Stomach (tissue), 9 donors: ENCODE measurements around the gene AMY2B. TPM values are rescaled to one million over a fixed set of nuclear protein-coding genes. Genes with fewer than 3 reads are reported as not detected.
"Not testable (repeated sequence)": the region's sequence is repeated elsewhere in the genome, so short reads cannot be mapped to it uniquely, and the experiment has no call there.

ENCODE experiments used
- DNase-seq, 2 donors: peaks; one replicate each; pipeline versions ENCODE4 v3.0.0 to v3.0.0-alpha.2; 2013 to 2019
- H3K27ac ChIP-seq, 5 donors: fragments of 200-600 bp in 4 of 5; sonication (generic) in 4 of 5; one replicate each; pipeline ENCODE4 v1.5.1; 2013 to 2019; ENCODE audit warnings: mild to moderate bottlenecking in 1 of 5, moderate library complexity in 1 of 5
- H3K27me3 ChIP-seq, 3 donors: fragments of 200-600 bp; sonication (generic); one replicate each; pipeline ENCODE4 v1.5.1; 2017 to 2019; ENCODE audit warnings: mixed run types in 1 of 3
- H3K36me3 ChIP-seq, 4 donors: fragments of 200-600 bp; sonication (generic); 1 replicate in 3 of 4; 2 replicates in 1 of 4; pipeline ENCODE4 v1.5.1; 2016 to 2019
- H3K4me1 ChIP-seq, 4 donors: fragments of 200-600 bp; sonication (generic); one replicate each; pipeline ENCODE4 v1.5.1; 2016 to 2019
- H3K4me3 ChIP-seq, 4 donors: fragments of 200-600 bp; sonication (generic) in 3 of 4; one replicate each; pipeline ENCODE4 v1.5.1; 2016 to 2019; ENCODE audit warnings: mild to moderate bottlenecking in 1 of 4
- H3K9me3 ChIP-seq, 4 donors: fragments of 200-600 bp; sonication (generic); one replicate each; pipeline ENCODE4 v1.5.1; 2016 to 2019
- EP300 ChIP-seq: sonication (generic); formaldehyde crosslinking; IDR thresholded peaks from one replicate; pipeline ENCODE4 v1.6.1; 2017; ENCODE audit warnings: antibody characterized with exemption
- POLR2A ChIP-seq, 4 donors: fragments of 450-650 bp; IDR thresholded peaks; one replicate each; pipeline ENCODE4 v1.6.1; 2016; ENCODE audit warnings: antibody characterized with exemption in 4 of 4, control low read depth in 2 of 4, mild to moderate bottlenecking in 1 of 4, moderate library complexity in 1 of 4
- POLR2AphosphoS5 ChIP-seq, 3 donors: sonication (generic); formaldehyde crosslinking; IDR thresholded peaks; one replicate each; pipeline ENCODE4 v1.6.1; 2016; ENCODE audit warnings: antibody characterized with exemption in 3 of 3
- WGBS, 5 donors: extraction: QIAGEN DNeasy Blood & Tissue Kit in 3 of 5; methylation state at CpG; one replicate each; pipeline versions ENCODE4 v1.1.5 to v1.1.7; 2013 to 2018; 5-methylcytosine and 5-hydroxymethylcytosine counted together
- intact Hi-C: fragments of 100-400 bp; cut with DNase I; formaldehyde crosslinking; loops from one replicate; pipeline ENCODE4 v1.15.1; 2023; ENCODE audit warnings: low total_unique reads
- polyA plus RNA-seq, 3 donors: library from polyadenylated mRNA; stranded (reverse); fragments of 200-250 nt; gene quantifications; one replicate each; pipeline ENCODE4 v1.2.3, GENCODE V29; 2013
- total RNA-seq, 5 donors: library from RNA; depleted of rRNA; stranded (reverse); fragments of >200 nt; gene quantifications; one replicate each; pipeline versions ENCODE4 v1.1.0 to v1.2.3, GENCODE V29; 2014 to 2016
- TF ChIP-seq, protein P1 (sequence below), 7 experiments: fragments of 450-650 bp in 4 of 7; fragments of 200-600 bp in 3 of 7; sonication (generic) in 3 of 7; IDR thresholded peaks; one replicate each; pipeline ENCODE4 v1.5.1; 2016 to 2019; ENCODE audit warnings: antibody characterized with exemption in 7 of 7, control low read depth in 2 of 7, mild to moderate bottlenecking in 1 of 7
- donor health status: healthy with polysubstance abuse.
- donor health status: Bipolar disorder and iron deficiency.
- donor health status: healthy.

The AMY2B gene
- total and polyA plus RNA-seq, 8 donors = 2.0 to 91.0 (median 14.6) TPM

DNA sequence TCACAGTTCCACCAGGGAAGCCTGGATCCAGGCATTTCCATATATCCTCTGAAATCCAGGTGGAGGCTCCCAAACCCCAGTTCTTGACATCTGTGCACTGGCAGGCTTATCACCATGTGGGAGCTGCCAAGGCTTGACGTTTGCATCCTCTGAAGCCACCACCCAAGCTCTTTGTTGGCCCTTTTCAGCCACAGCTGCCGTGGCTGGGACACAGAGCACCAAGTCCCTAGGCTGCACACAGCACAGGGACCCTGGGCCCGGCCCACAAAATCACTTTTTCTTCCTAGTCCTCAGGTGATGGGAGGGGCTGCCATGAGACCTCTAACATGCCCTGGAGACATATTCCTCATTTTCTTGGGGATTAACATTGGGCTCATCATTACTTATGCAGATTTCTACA is 23.5 kb upstream of the AMY2B start:
- DNase-seq = no peak
- Histone ChIP-seq H3K4me1 (no peaks in the 10 kb centered on the region), H3K27ac (no peak overlapping the region), H3K36me3 (peaks cover 38 to 98% (median 96%) of the 10 kb centered on the region in 4 donors), H3K4me3 (no peak overlapping the region), H3K9me3 (no peaks in the 10 kb centered on the region), H3K27me3 (no peaks in the 10 kb centered on the region)
- intact Hi-C loops = no loop called here
- whole genome bisulfite sequencing, 5 donors = 91 to 100% (median 91%) methylated on average over 3 of the region's 3 CpGs
- TF ChIP-seq POLR2AphosphoS5 (IDR thresholded peaks at IDR 0.05) = no peak
- TF ChIP-seq, protein P1, sequence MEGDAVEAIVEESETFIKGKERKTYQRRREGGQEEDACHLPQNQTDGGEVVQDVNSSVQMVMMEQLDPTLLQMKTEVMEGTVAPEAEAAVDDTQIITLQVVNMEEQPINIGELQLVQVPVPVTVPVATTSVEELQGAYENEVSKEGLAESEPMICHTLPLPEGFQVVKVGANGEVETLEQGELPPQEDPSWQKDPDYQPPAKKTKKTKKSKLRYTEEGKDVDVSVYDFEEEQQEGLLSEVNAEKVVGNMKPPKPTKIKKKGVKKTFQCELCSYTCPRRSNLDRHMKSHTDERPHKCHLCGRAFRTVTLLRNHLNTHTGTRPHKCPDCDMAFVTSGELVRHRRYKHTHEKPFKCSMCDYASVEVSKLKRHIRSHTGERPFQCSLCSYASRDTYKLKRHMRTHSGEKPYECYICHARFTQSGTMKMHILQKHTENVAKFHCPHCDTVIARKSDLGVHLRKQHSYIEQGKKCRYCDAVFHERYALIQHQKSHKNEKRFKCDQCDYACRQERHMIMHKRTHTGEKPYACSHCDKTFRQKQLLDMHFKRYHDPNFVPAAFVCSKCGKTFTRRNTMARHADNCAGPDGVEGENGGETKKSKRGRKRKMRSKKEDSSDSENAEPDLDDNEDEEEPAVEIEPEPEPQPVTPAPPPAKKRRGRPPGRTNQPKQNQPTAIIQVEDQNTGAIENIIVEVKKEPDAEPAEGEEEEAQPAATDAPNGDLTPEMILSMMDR (IDR thresholded peaks at IDR 0.05) = no peak

DNA sequence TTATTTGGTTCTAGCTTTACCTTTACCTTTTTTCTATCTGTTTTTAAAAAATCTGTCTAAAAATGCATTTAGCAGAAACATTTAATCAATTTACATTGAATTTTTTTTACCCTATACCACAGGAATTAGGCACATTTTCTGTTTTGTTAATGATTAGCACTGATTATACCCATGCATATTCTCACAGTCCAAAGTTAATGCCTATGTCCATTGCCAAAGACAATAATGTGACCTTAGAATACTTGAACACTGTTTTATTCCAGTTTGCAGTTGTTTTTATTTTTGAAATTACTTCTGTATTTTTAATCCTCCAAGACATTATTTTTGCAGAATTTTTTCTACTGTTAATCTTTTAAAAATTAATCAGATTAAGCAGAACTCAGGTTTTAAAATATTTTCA is 11.0 kb upstream of the AMY2B start:
- peaks cover 0 to 22% (median 19%) of the 10 kb centered on the region in 4 donors for H3K36me3 ChIP-seq
- no peak for TF ChIP-seq POLR2A (IDR thresholded peaks at IDR 0.05)
- TF ChIP-seq EP300 = no peak
- TF ChIP-seq, protein P1 (IDR thresholded peaks at IDR 0.05) = no peak
- TF ChIP-seq POLR2AphosphoS5 (IDR thresholded peaks at IDR 0.05) = no peak
- DNase-seq = no peak
- H3K4me3 ChIP-seq = no peak overlapping the region
- H3K9me3 ChIP-seq = no peaks in the 10 kb centered on the region
- intact Hi-C loops = no loop called here
- peaks cover 0 to 16% (median 7%) of the 10 kb centered on the region in 4 donors for H3K4me1 ChIP-seq
- H3K27me3 ChIP-seq = no peaks in the 10 kb centered on the region
- H3K27ac ChIP-seq = no peak overlapping the region

DNA sequence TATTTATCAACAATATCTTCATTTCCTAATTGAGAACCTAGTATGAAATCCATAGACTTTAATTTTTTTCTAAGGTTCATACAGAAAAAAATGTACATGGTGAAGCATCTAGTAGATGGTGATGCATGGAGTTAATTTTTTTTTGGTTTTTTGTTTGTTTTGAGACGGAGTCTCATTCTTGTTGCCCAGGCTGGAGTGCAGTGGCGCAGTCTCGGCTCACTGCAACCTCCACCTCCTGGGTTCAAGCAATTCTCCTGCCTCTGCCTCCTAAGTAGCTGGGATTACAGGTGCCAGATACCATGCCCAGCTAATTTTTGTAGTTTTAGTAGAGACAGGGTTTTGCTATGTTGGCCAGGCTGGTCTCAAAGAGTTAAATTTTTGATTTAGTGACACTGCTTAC is 10.3 kb upstream of the AMY2B start:
- intact Hi-C loops, H3K4me3 ChIP-seq, H3K9me3 ChIP-seq, H3K27me3 ChIP-seq, DNase-seq: not testable (repeated sequence)
- peaks cover 0 to 15% (median 14%) of the 10 kb centered on the region in 4 donors for H3K36me3 ChIP-seq
- 45 to 66% (median 57%) methylated on average over 3 of the region's 3 CpGs for WGBS, 5 donors
- peak overlapping the region in 3 of 5 donors; percentile 49 to 73 (median 61) for H3K27ac ChIP-seq
- peaks cover 0 to 16% (median 7%) of the 10 kb centered on the region in 4 donors for H3K4me1 ChIP-seq

DNA sequence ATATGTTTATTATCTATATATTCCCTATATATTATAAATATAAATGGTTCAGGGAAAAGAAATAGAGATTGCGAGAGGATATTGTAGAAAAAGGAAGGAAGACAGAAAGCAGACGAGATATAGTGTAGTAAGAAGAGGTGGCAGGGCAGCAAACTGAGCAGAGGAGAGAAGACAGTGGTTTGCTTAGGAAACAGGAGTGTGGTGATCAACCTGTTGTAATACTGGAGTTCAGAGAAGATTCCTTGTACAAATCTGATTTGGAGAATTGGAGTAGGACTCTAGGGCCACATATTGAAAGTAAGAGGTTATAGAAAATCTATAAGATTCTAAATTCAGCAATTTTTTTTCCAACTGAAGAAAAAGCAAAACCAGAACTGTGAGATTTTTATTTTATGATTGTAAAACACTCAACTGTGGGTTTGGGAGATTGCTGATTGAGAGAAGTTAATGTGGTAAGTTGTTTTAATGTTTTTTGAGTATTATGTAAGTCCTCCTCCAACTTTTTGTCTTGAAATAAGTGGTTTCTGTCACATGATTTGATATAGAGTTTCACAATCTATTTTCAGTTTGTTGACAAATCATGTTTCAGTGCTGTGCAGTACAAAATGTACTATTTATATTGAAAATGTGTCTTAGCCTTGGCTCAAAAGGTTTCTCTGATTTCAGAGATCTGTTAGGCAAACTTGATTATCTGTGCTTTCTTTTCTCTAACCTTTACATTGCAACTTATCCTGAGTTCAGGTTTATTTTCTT is 9.6 kb upstream of the AMY2B start:
- Histone ChIP-seq H3K4me1 (peaks cover 0 to 16% (median 7%) of the 10 kb centered on the region in 4 donors), H3K27ac (peak overlapping the region; percentile 6 to 73 (median 49)), H3K4me3 (no peak overlapping the region), H3K36me3 (peaks cover 0 to 8% (median 8%) of the 10 kb centered on the region in 4 donors), H3K27me3 (no peaks in the 10 kb centered on the region), H3K9me3 (no peaks in the 10 kb centered on the region)
- 54 to 76% (median 61%) methylated on average over 2 of the region's 2 CpGs for WGBS, 5 donors
- no peak for DNase-seq
- TF ChIP-seq, protein P1 (IDR thresholded peaks at IDR 0.05) = no peak
- no peak for TF ChIP-seq POLR2A (IDR thresholded peaks at IDR 0.05)
- TF ChIP-seq POLR2AphosphoS5 (IDR thresholded peaks at IDR 0.05) = no peak
- no peak for TF ChIP-seq EP300
- intact Hi-C loops = no loop called here

DNA sequence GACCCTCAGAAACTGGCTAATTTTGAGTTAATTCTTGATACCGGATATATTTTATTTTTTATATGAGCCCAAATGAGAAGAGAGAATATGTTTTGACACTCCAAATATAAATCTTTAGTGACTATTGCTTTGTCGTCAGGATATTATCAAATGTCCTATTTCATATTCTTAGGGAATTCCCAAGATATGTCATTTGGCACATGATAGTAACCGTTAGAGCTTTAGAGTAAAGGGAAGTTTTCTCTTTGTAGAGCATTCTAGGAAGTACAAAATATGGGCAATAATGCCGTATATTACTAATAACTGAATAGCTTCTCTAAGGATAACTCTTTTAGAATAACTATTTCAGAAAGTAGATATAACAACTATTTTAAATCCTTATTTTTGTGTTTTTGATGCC is 8.3 kb upstream of the AMY2B start:
- no peak for DNase-seq
- WGBS, 5 donors = 84 to 90% (median 88%) methylated on average over 4 of the region's 4 CpGs
- Histone ChIP-seq H3K9me3 (no peaks in the 10 kb centered on the region), H3K4me3 (no peak overlapping the region), H3K27me3 (no peaks in the 10 kb centered on the region), H3K36me3 (peaks cover 0 to 7% (median 3%) of the 10 kb centered on the region in 4 donors), H3K27ac (peak overlapping the region in 2 of 5 donors; percentile 61 to 73), H3K4me1 (peaks cover 0 to 16% (median 7%) of the 10 kb centered on the region in 4 donors)
- TF ChIP-seq POLR2AphosphoS5 (IDR thresholded peaks at IDR 0.05) (no peak), EP300 (no peak), POLR2A (IDR thresholded peaks at IDR 0.05) (no peak)
- TF ChIP-seq, protein P1 (IDR thresholded peaks at IDR 0.05) = no peak
- intact Hi-C loops = no loop called here
